ENCODE measurements around the gene STRIP2.
"Not testable (repeated sequence)": the region's sequence is repeated elsewhere in the genome, so short reads cannot be mapped to it uniquely, and the experiment has no call there.

STRIP2 gene

GRCh38 chr7:129433847-129434674, at the start of gene STRIP2:
Gene STRIP2 (plus strand): TSS chr7:129434432. CDS start chr7:129434473, 41 bp downstream.
- peak; percentile 85 to 87 for DNase-seq

GRCh38 chr7:129385116-129385515, 49.1 kb upstream of the STRIP2 start:
- DNase-seq, result no peak

- no peak for DNase-seq
These were observed 48.6 kb upstream of the STRIP2 start for GRCh38 chr7:129385598-129385997.

- DNase-seq, result no peak
These were observed 47.7 kb upstream of the STRIP2 start for GRCh38 chr7:129386506-129386905.

- no peak for DNase-seq
These were observed 46.7 kb upstream of the STRIP2 start for GRCh38 chr7:129387537-129387936.

GRCh38 chr7:129388333-129389098, 45.7 kb upstream of the STRIP2 start:
- DNase-seq, result peak in 1 of 2 donors; percentile 26

GRCh38 chr7:129389829-129390228, 44.4 kb upstream of the STRIP2 start:
- DNase-seq, result no peak

GRCh38 chr7:129390314-129390713, 43.9 kb upstream of the STRIP2 start:
- no peak for DNase-seq

- peak in 1 of 2 donors; percentile 3 for DNase-seq
These were observed 42.6 kb upstream of the STRIP2 start for GRCh38 chr7:129391546-129392171.

GRCh38 chr7:129393255-129393654, 41.0 kb upstream of the STRIP2 start:
- no peak for DNase-seq

GRCh38 chr7:129394101-129394500, 40.1 kb upstream of the STRIP2 start:
- DNase-seq, result no peak

- DNase-seq, result no peak
These were observed 39.0 kb upstream of the STRIP2 start for GRCh38 chr7:129394982-129395914.

- no peak for DNase-seq
These were observed 32.8 kb upstream of the STRIP2 start for GRCh38 chr7:129401228-129401966.

GRCh38 chr7:129401967-129402860, 32.0 kb upstream of the STRIP2 start:
- DNase-seq, result no peak

GRCh38 chr7:129405527-129405926, 28.7 kb upstream of the STRIP2 start:
- DNase-seq, result no peak

- not testable (repeated sequence) for DNase-seq
These were observed 24.0 kb upstream of the STRIP2 start for GRCh38 chr7:129410238-129410637.

GRCh38 chr7:129412501-129412900, 21.7 kb upstream of the STRIP2 start:
- DNase-seq, result no peak

- no peak for DNase-seq
These were observed 17.2 kb upstream of the STRIP2 start for GRCh38 chr7:129417073-129417472.

GRCh38 chr7:129421717-129422250, 12.4 kb upstream of the STRIP2 start:
- DNase-seq, result no peak

GRCh38 chr7:129422727-129423126, 11.5 kb upstream of the STRIP2 start:
- DNase-seq, result no peak

All from hippocampal formation (tissue), 2 donors.